Upper lobe of right lung (tissue), 1 donor: ENCODE results near the gene SRRD. TPM values are rescaled to one million over a fixed set of nuclear protein-coding genes. Genes with fewer than 3 reads are reported as not detected.

ENCODE experiments used
- ATAC-seq: fragments of 200-7000 bp; cut with Tn5 transposase; one replicate; pipeline ENCODE4 v1.9.1; 2020; ENCODE audit warnings: mild to moderate bottlenecking, moderate library complexity
- DNase-seq: peaks from one replicate; pipeline ENCODE4 v3.0.0-alpha.2; 2020
- H3K27ac ChIP-seq: fragments of 200-600 bp; one replicate; pipeline ENCODE4 v1.8.0; 2022
- H3K27me3 ChIP-seq: fragments of 200-600 bp; one replicate; pipeline ENCODE4 v1.8.0; 2022; ENCODE audit warnings: mild to moderate bottlenecking
- H3K36me3 ChIP-seq: fragments of 200-600 bp; one replicate; pipeline ENCODE4 v1.8.0; 2022
- H3K4me1 ChIP-seq: fragments of 200-600 bp; one replicate; pipeline ENCODE4 v1.8.0; 2022
- H3K4me3 ChIP-seq: fragments of 200-600 bp; one replicate; pipeline ENCODE4 v1.8.0; 2022; ENCODE audit warnings: mild to moderate bottlenecking
- H3K9me3 ChIP-seq: fragments of 200-600 bp; one replicate; pipeline ENCODE4 v1.8.0; 2022
- intact Hi-C: fragments of 100-400 bp; cut with DNase I; formaldehyde crosslinking; loops from one replicate; pipeline ENCODE4 v1.11.0; 2022
- total RNA-seq: library from RNA; stranded (reverse); fragmentation: NEBNext Ultra II Directional; extraction: Animal tissue kit (Norgen Biotek cat#: 25700); gene quantifications from one replicate; pipeline ENCODE4 v1.2.1, GENCODE V29; 2021
- TF ChIP-seq, protein P1 (sequence below): fragments of 200-600 bp; IDR thresholded peaks from one replicate; pipeline ENCODE4 v1.8.0; 2022; ENCODE audit warnings: antibody characterized with exemption
- donor health status: DM: no; HTN: yes; CAD: no; lungs with severe emphysema.

The SRRD gene
- total RNA-seq, 1 donor from 2014 or later = 14.6 TPM

GRCh38 chr22:26501996-26502395 is 18.3 kb downstream of the SRRD start:
- Histone ChIP-seq H3K27ac (no peak overlapping the region), H3K4me1 (peaks cover 11% of the 10 kb centered on the region), H3K27me3 (no peaks in the 10 kb centered on the region), H3K36me3 (peaks cover 99% of the 10 kb centered on the region), H3K9me3 (no peaks in the 10 kb centered on the region), H3K4me3 (no peak overlapping the region)
- intact Hi-C loops = no loop called here
- DNase-seq = no peak
- ATAC-seq = no peak
- TF ChIP-seq, protein P1, sequence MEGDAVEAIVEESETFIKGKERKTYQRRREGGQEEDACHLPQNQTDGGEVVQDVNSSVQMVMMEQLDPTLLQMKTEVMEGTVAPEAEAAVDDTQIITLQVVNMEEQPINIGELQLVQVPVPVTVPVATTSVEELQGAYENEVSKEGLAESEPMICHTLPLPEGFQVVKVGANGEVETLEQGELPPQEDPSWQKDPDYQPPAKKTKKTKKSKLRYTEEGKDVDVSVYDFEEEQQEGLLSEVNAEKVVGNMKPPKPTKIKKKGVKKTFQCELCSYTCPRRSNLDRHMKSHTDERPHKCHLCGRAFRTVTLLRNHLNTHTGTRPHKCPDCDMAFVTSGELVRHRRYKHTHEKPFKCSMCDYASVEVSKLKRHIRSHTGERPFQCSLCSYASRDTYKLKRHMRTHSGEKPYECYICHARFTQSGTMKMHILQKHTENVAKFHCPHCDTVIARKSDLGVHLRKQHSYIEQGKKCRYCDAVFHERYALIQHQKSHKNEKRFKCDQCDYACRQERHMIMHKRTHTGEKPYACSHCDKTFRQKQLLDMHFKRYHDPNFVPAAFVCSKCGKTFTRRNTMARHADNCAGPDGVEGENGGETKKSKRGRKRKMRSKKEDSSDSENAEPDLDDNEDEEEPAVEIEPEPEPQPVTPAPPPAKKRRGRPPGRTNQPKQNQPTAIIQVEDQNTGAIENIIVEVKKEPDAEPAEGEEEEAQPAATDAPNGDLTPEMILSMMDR = no peak

GRCh38 chr22:26502688-26503561 is 19.2 kb downstream of the SRRD start:
- Histone ChIP-seq H3K27ac (no peak overlapping the region), H3K4me3 (no peak overlapping the region), H3K27me3 (no peaks in the 10 kb centered on the region), H3K36me3 (peaks cover 100% of the 10 kb centered on the region), H3K9me3 (no peaks in the 10 kb centered on the region), H3K4me1 (peaks cover 11% of the 10 kb centered on the region)
- TF ChIP-seq, protein P1 = peak; percentile 46
- ATAC-seq (peak; percentile 81), DNase-seq (no peak)
- intact Hi-C loops = no loop called here

DNA sequence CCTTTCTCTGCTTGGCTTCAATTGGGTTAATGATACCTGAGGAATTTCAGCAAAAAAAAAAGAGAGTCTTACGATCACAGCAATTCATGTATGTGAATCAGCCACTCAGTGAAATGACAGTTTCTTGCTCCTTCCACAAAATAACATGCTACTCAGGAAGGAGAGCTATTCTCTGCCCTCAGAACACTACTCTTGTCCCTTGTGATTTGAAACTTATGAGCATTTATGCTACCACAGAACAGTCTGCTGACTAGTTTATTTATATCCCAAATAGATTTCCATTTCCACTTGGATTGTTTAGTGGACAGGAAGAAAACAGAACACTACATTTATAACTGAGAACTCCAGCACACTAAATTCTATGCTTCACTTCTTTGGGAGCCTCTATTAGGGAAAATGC is 20.1 kb downstream of the SRRD start:
- intact Hi-C loops = no loop called here
- no peak overlapping the region for H3K27ac ChIP-seq
- H3K36me3 ChIP-seq = peaks cover 100% of the 10 kb centered on the region
- TF ChIP-seq, protein P1 = no peak
- H3K9me3 ChIP-seq = no peaks in the 10 kb centered on the region
- no peak overlapping the region for H3K4me3 ChIP-seq
- H3K4me1 ChIP-seq = peaks cover 11% of the 10 kb centered on the region
- no peak for ATAC-seq
- DNase-seq = no peak
- no peaks in the 10 kb centered on the region for H3K27me3 ChIP-seq

DNA sequence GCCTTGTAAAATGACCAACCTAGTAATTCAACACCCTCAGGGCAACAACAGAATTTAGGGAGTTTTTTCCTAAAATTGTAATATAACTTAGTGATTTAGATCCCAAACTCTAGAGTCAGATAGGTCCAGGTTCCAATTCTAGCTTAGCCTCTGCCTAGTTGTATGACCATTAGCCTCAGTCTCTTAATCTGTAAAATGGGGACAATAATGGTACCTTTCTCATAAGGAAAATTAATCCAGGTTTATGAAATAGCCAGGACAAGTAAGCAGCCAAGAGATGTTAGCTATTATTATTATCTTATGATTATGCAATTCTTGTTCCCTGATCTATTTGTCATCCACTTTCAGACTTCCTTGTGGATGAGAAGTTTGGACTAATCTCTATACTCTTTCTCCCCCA is 24.5 kb downstream of the SRRD start:
- H3K27ac ChIP-seq = no peak overlapping the region
- intact Hi-C loops = no loop called here
- no peaks in the 10 kb centered on the region for H3K9me3 ChIP-seq
- peaks cover 24% of the 10 kb centered on the region for H3K4me1 ChIP-seq
- TF ChIP-seq, protein P1 = no peak
- H3K27me3 ChIP-seq = no peaks in the 10 kb centered on the region
- ATAC-seq (no peak), DNase-seq (no peak)
- peaks cover 73% of the 10 kb centered on the region for H3K36me3 ChIP-seq
- H3K4me3 ChIP-seq = no peak overlapping the region

DNA sequence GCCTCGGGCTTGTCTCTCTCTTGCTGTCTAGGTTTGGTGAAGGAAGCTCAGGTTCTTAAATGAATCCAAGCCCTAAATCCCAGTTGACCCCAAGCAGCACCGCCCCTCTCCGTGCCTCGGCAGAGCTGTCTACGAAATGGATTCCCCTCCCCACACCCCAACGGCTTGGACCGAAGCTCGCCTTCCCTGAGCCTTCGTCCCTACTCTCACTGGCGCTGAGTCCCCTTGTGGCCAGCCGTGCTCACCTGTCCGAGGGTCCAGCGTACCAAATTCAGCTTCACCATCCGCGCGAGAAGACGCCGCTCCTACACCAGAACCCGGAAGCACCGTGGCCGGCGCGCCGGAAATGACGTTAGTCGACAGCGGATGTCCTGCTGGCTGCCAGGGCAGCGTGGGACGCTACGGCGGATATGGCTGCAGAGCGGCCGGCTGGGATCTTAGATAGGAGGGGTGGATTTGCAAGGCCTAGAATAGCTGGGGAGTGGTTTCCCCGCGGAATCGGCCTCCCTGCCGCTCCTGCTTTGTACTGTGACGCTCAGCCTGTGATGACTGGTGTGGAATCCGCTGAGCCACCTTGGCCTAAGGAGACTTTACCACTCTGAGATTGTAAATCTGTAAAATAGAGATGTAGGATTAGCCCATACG is 28.6 kb downstream of the SRRD start, which contains the start of gene TFIP11:
TFIP11 (minus strand) TSS at position 325 of the 645 bp plus-strand sequence. CDS start 2,201 bp downstream, outside the sequence.
- H3K27ac ChIP-seq = peak within 1 kb of the TSS; percentile 77
- peak; percentile 99 for ATAC-seq
- intact Hi-C loops = no loop called here

More for the DNA sequence above, 28.6 kb downstream of the SRRD start, which contains the start of gene TFIP11:
- TF ChIP-seq, protein P1 = no peak
- no peaks in the 10 kb centered on the region for H3K9me3 ChIP-seq
- peak within 1 kb of the TSS; percentile 90 for H3K4me3 ChIP-seq
- peak; percentile 97 for DNase-seq
- no peaks in the 10 kb centered on the region for H3K27me3 ChIP-seq
- H3K4me1 ChIP-seq = peaks cover 17% of the 10 kb centered on the region
- peaks cover 32% of the 10 kb centered on the region for H3K36me3 ChIP-seq
